Chondrocyte (in vitro differentiated cells): Measurements from ENCODE around the gene GIGYF2. TPM values are rescaled to one million over a fixed set of nuclear protein-coding genes. Genes with fewer than 3 reads are reported as not detected.

Source experiments
- DNase-seq: peaks from one replicate; pipeline ENCODE4 v3.0.0; 2021; ENCODE audit warnings: mixed read lengths, low spot score
- H3K27ac Mint-ChIP-seq: one replicate; pipeline ENCODE4 v1.8.0; 2021; ENCODE audit warnings: mild to moderate bottlenecking, moderate library complexity, mixed read lengths; ENCODE audit not compliant: unreplicated experiment
- H3K27me3 Mint-ChIP-seq: 2 replicates; pipeline ENCODE4 v1.8.0; 2021; ENCODE audit warnings: low read depth, mixed read lengths
- H3K36me3 Mint-ChIP-seq: 2 replicates; pipeline ENCODE4 v1.8.0; 2021; ENCODE audit warnings: low read depth, mixed read lengths
- H3K4me1 Mint-ChIP-seq: 2 replicates; pipeline ENCODE4 v1.8.0; 2021; ENCODE audit warnings: low read depth, mild to moderate bottlenecking, mixed read lengths
- H3K4me3 Mint-ChIP-seq: one replicate; pipeline ENCODE4 v1.8.0; 2021; ENCODE audit warnings: mild to moderate bottlenecking, moderate library complexity, mixed read lengths; ENCODE audit not compliant: unreplicated experiment
- H3K9me3 Mint-ChIP-seq: 2 replicates; pipeline ENCODE4 v1.8.0; 2021; ENCODE audit warnings: low read depth, mixed read lengths
- total RNA-seq: library from RNA; stranded (reverse); gene quantifications from 3 replicates; pipeline ENCODE4 v1.2.1, GENCODE V29; 2021
- TF ChIP-seq, protein P1 (sequence below): fragments of 200-600 bp; sonication (generic); IDR thresholded peaks from 2 replicates; pipeline ENCODE4 v1.5.0; 2021; ENCODE audit warnings: antibody characterized with exemption, mild to moderate bottlenecking, moderate library complexity

The GIGYF2 gene
- total RNA-seq, 1 donor from 2014 or later, result 45.6 TPM

DNA sequence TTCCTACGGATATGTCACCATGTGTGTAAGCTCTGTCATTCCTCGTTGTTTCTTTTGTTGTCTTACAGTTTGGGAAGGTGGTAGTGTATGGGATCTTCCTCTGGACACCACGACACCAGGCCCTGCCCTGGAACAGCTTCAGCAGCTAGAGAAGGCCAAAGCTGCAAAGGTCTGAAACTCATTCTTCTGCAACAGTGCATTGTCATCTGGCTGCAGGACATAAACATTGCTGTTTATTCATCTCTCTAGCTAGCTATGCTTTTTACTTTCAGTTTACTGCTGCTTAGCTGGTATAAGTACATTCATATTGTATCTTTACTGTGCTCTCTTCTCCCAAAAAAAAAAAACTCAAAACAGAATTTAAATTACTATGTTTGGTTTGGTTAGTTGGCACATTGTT, 118.4 kb downstream of the GIGYF2 start:
- DNase-seq, result no peak
- no peak overlapping the region for H3K27ac Mint-ChIP-seq
- H3K4me1 Mint-ChIP-seq, result no peaks in the 10 kb centered on the region

DNA sequence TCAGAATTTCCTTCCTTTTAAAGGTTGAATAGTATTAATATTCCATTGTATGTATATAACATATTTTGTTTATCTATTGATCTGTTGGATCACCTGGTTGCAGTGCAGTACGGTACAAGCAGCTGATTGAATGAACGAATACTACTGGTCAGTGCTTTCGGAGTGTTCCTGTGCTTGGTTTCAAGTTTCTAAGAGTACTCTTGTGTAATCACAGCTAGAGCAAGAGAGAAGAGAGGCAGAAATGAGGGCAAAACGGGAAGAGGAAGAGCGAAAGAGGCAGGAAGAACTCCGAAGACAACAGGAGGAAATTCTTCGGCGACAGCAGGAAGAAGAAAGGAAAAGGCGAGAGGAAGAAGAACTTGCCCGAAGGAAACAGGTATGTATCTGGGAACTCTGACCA, 119.5 kb downstream of the GIGYF2 start:
- peaks cover 36% of the 10 kb centered on the region for H3K36me3 Mint-ChIP-seq
- DNase-seq, result no peak
- H3K9me3 Mint-ChIP-seq, result no peaks in the 10 kb centered on the region
- TF ChIP-seq, protein P1, sequence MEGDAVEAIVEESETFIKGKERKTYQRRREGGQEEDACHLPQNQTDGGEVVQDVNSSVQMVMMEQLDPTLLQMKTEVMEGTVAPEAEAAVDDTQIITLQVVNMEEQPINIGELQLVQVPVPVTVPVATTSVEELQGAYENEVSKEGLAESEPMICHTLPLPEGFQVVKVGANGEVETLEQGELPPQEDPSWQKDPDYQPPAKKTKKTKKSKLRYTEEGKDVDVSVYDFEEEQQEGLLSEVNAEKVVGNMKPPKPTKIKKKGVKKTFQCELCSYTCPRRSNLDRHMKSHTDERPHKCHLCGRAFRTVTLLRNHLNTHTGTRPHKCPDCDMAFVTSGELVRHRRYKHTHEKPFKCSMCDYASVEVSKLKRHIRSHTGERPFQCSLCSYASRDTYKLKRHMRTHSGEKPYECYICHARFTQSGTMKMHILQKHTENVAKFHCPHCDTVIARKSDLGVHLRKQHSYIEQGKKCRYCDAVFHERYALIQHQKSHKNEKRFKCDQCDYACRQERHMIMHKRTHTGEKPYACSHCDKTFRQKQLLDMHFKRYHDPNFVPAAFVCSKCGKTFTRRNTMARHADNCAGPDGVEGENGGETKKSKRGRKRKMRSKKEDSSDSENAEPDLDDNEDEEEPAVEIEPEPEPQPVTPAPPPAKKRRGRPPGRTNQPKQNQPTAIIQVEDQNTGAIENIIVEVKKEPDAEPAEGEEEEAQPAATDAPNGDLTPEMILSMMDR, result no peak
- no peaks in the 10 kb centered on the region for H3K27me3 Mint-ChIP-seq
- no peak overlapping the region for H3K27ac Mint-ChIP-seq
- no peaks in the 10 kb centered on the region for H3K4me1 Mint-ChIP-seq
- H3K4me3 Mint-ChIP-seq, result no peak overlapping the region

More for the DNA sequence above, 118.4 kb downstream of the GIGYF2 start:
- H3K4me3 Mint-ChIP-seq, result no peak overlapping the region
- no peaks in the 10 kb centered on the region for H3K9me3 Mint-ChIP-seq
- TF ChIP-seq, protein P1, result no peak
- H3K36me3 Mint-ChIP-seq, result peaks cover 35% of the 10 kb centered on the region
- no peaks in the 10 kb centered on the region for H3K27me3 Mint-ChIP-seq

DNA sequence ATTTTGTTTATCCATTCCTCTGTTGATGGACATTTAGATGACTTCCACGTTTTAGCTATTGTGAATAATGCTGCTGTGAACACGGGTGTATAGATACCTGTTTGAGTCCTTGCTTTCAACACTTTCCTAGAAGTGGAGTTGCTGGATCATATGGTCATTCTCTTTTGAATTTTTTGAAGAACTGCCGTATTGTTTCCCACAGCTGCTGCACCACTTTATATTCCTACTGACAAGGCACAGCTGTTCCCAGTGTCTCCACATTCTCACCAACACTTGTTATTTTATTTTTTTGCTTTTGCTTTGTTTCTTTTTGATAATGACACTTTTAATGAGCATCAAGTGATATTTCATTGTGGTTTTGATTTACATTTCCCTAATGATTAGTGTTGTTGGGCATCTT, 120.6 kb downstream of the GIGYF2 start:
- Mint-ChIP-seq H3K9me3 (no peaks in the 10 kb centered on the region), H3K27ac (no peak overlapping the region), H3K36me3 (peaks cover 33% of the 10 kb centered on the region), H3K4me1 (no peaks in the 10 kb centered on the region), H3K27me3 (no peaks in the 10 kb centered on the region), H3K4me3 (no peak overlapping the region)
- DNase-seq, result no peak
- TF ChIP-seq, protein P1, result no peak

DNA sequence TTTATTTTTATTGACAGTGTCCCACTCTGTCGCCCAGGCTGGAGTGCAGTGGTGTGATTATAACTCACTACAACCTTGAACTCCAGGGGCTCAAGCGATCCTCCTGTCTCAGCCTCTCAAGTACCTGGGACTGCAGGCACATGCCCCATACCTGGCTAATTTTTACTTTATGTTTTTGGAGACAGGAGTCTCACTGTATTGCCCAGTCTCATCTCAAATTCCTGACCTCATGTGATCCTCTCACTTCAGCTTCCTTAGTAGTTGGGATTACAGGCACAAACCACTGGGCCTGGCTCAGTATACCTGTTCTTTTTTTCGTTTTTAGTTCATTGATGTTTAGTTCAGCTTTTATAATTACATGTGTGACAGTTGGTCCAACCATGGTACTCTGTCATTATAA, 132.9 kb downstream of the GIGYF2 start:
- TF ChIP-seq, protein P1, result no peak
- H3K27me3 Mint-ChIP-seq, result no peaks in the 10 kb centered on the region
- H3K4me3 Mint-ChIP-seq, result no peak overlapping the region
- no peak for DNase-seq
- no peaks in the 10 kb centered on the region for H3K9me3 Mint-ChIP-seq
- peaks cover 31% of the 10 kb centered on the region for H3K36me3 Mint-ChIP-seq
- peaks cover 6% of the 10 kb centered on the region for H3K4me1 Mint-ChIP-seq
- no peak overlapping the region for H3K27ac Mint-ChIP-seq

DNA sequence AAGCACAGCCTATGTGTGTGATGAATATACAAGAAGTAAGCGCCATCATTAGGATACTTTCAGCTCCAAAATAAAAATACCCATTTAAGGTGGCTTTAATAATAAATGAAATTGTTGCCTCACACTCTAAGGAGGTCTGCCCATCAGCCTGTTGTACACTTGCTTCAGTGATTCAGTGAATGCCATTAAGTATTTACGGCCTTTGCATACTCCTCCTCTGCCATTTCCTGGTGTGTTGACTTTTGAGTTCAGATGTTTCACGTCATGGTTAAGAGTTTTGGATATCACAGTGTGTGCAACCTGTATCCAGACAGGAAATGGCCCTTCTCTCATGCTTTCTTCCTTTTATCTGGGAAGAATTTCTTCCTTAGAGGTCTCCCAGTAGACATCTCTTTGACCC, 134.4 kb downstream of the GIGYF2 start:
- H3K27ac Mint-ChIP-seq, result no peak overlapping the region
- H3K4me1 Mint-ChIP-seq, result peaks cover 6% of the 10 kb centered on the region
- TF ChIP-seq, protein P1, result no peak
- no peaks in the 10 kb centered on the region for H3K9me3 Mint-ChIP-seq
- peaks cover 26% of the 10 kb centered on the region for H3K36me3 Mint-ChIP-seq
- no peaks in the 10 kb centered on the region for H3K27me3 Mint-ChIP-seq
- DNase-seq, result no peak
- H3K4me3 Mint-ChIP-seq, result no peak overlapping the region
